GM18526 (cell line): ENCODE results near the gene ZSWIM3.

Source experiments
- POLR2A ChIP-seq: IDR thresholded peaks from 3 replicates; pipeline ENCODE4 v1.6.1; 2011; ENCODE audit not compliant: insufficient read length; ENCODE audit errors: extremely low read depth

The ZSWIM3 gene

DNA sequence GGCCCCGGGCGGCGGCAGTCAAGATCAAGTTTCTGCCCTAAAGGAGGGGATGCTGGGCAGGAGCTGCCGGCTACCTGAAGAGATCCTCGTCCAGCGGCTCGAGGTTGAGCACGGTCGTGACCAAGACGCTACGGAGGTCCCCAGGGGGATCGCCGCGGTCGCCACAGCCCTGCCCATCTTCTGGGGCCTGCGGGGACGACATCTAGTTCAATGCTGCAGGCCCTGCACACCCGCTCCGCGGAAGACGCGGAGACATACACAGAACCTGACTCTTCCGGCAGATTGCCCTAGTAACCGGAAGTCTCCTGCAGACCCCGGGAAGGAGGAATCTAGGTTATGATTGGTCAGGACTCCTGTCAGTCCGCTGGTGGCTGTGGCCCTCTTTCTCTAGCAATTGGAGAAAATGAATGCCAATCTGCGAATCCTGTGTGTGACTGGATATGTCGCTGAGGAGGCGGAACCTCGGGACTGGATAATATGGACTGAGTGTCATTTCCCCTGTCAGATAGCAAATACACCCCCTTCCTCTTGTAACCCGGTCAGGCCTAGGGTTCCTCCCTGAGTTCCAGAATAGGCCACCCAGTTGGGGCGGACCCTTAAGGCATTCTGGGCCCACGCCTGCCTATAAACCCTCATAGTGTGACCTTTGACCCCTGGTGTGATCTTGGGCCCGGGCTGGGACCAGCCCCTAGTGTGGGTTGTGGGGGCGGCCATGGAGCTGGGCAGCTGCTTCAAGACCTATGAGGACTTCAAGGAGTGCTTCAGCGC, at the start of gene ZSWIM3, which contains the start of gene ACOT8:
TSS of gene ZSWIM3 (plus strand) at position 501 of the 768 bp plus-strand sequence. CDS start at position 713, 212 bp downstream.
TSS of gene ACOT8 (minus strand) at position 279 of the 768 bp plus-strand sequence. CDS start at position 202, 77 bp downstream.
- peak; percentile 86 for TF ChIP-seq POLR2A

DNA sequence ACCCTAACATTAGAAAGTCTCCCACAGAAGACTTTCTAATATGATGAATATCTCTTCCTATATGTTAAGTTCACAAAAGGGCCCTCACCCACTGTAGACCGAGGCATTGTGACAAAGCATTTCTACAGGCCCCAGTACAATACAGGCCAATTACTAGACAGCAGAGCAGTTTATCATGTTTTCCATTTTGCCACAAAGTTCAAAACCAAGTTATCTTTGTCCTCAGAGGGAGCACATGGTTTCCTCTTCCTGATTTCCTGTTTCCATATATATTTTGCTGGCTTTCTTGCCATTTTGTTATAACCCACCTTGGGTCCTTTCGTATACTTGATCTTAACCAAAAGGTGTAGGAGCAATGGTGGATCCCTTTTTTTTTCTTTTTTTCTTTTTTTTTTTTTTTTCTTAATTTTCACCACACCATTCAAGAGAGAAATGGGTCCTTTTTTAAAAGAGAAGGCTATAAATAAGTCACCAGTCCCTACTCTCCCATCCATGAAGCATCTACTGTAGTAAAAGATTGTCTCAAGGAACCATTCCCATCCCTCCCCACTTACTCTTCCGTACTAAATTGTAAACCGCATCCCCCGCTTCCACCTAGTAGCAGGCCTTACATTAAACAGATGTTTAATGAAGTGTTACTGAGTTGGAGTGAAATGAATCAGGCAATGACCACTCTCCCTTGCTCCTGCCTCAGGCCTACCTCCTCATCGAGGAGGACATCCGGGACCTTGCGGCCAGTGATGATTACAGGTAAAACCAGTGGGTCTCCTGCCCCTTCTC, 47.0 kb upstream of the ZSWIM3 start:
- no peak for TF ChIP-seq POLR2A

DNA sequence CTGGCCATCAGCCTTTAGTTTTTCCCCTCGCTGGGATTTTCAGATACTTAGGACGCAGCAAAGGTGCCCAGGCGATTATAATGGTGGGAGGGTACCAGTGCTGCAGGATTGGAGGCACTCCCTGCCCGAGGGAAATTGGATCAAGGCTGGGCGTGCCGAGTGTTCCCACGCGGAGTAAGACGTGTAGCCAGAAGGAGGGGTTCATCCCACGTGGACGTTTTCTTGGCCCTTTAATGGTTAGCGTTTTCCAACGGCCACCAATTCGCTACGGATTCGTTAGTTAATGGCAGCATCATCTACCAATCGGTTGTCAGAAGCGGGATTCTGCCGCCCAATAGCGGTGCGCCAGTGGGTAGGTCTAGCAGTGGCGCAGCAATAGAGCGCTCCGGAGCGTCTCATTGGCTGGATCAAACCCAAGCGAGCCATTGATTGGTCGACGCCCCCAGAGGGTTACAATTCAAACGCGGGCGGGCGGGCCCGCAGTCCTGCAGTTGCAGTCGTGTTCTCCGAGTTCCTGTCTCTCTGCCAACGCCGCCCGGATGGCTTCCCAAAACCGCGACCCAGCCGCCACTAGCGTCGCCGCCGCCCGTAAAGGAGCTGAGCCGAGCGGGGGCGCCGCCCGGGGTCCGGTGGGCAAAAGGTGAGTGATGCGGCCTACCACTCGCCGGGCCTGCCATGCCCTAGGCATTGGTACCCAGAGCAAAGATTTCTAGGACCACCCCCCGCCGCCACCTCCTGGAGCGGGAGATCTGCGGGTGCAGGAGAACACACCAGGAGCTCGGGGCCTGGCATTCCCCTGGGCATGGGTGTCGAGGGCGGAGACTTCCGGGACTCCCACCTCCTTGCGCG, 45.0 kb upstream of the ZSWIM3 start, which contains the start of gene UBE2C:
TSS of gene UBE2C (plus strand) at position 488 of the 849 bp plus-strand sequence. CDS start at position 540, 52 bp downstream.
- TF ChIP-seq POLR2A, result peak; percentile 73

DNA sequence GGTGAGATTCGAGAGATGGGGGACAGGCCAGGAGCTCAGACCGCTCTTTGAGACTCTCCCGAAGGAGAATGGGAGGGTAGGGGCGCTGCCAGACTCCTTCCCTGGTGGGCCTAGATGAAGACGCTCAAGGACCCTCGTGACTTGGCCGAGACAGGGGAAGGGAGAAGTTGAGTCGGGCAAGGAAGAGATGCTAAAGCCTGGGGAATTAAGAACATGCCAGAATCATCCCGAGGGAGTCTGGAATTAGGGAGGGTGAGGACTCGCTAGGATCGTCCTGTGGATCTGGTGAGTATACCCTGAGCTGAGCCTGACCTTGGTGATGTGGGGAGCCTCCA, 44.4 kb upstream of the ZSWIM3 start:
- no peak for TF ChIP-seq POLR2A

DNA sequence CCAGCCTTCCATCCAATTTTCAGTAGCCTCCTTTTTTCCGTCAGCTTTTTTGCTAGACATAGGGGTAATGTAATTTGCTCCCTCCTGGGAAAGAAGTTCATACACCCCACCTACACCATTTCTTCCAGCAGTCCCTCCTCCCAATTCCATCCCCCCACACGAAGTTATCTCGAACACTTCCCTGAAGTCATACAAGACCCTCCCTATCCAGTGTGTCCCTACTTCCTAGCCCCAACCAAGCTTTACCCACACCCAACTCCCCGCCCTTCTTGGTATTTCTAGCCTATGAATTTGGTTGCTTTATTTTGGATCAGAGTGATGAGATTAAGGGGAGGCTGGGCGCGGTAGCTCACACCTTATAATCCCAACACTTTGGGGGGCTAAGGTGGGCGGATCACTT, 43.9 kb upstream of the ZSWIM3 start:
- no peak for TF ChIP-seq POLR2A

DNA sequence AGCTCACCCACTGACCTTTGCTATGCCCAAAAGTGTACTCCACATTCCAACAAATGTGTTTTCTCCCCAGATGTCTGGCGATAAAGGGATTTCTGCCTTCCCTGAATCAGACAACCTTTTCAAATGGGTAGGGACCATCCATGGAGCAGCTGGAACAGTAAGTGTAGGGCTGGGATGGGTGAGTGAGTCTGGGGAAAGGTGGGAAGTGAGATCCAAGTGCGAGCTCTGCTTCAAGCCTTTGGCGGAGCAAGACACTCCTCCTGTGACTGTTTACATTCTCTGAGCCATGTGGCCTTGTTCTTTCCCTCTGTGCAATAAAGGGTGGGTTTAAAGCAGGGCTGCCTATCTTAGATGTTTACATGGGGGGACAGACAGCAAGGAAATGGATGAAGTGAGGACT, 43.1 kb upstream of the ZSWIM3 start:
- no peak for TF ChIP-seq POLR2A

DNA sequence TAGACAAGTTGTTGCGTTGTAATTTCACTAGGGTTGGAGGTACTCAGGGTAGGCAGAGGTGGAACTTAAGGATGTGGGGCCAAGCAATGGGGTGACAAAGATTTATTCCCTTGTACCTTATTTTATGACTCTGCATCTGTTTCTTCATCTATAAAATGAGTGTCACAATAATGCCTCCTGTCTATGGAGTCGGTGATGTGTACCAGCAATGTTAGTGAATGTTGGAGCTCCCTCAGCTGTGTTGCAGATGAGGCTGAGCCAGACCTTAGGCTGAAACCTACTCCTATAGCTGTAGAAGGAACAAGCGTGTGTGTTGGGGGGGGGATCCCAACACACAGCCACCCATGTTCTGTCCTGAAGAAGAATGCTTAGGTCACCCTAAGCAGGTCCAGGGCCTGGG, 40.5 kb upstream of the ZSWIM3 start:
- no peak for TF ChIP-seq POLR2A

DNA sequence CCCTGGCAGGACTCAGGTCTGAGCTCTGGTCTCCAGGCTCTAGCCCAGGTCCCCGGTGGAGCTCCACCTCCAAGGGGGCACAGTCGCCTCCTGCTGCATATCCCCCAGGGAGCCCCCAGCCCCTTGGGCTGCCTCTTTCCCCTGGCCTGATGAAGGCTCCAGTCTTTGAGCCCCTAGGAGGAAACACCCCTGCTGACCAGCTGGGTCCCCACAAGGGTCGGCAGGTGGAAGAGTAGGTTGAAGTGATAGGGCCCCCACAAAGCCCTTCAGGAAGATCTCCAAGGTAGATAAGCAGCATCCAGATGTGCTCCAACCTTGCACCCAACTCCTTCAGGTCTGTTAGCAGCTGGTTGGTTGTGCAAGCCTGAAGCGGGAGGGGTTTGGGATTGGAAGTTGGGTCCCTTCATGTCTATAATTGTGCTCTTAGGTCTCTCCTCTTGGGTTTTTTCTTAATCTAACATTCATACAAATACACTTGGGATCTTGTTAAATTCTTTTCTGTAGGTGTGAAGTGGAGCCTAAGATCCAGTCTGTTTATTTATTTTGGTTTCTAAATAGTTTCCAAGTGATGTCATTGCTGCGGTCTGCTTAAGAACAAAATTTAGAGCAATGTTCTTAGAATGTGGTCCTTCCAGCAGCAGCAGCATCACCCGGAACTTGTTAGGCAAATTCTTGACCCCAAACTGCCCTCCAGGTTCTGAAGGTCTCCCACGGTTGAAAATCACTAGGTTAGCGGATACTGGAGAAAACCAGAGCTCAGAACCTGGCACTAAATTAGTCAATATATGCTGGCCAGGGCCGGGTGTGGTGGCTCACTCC, 39.8 kb upstream of the ZSWIM3 start:
- no peak for TF ChIP-seq POLR2A

DNA sequence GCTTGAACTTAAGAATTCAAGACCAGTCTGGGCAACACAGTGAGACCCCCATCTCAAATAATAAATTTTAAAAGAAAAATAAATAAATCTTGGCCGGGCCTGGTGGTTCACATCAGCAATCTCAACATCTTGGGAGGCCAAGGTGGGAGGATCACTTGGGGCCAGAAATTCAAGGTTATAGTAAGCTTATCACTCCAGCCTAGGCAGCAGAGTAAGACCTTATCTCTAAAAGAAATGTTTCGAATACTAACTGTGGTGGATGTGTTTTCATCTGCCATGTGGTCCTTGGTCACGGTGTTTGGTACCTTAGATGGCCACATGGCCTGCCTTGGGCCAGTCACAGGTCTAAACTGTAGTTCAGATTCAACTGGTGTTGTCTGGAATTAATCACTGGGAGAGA, 39.2 kb upstream of the ZSWIM3 start:
- no peak for TF ChIP-seq POLR2A

DNA sequence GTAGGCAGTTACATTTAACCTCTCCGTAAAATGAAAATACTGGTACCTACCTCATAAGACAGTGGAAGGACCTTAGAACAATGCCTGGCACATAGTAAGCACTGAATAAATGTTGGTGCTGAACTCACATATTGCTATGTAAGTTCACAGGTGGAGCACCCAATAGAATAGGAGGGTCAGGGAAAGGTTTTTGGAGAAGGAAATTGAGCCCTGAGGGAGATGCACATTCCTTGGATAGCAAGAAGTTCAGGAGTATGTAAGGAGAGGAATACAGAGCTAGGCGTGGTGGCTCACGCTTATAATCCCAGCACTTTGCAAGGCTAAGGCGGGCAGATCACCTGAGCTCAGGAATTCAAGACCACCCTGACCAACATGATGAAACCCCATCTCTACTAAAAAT, 37.9 kb upstream of the ZSWIM3 start:
- no peak for TF ChIP-seq POLR2A

DNA sequence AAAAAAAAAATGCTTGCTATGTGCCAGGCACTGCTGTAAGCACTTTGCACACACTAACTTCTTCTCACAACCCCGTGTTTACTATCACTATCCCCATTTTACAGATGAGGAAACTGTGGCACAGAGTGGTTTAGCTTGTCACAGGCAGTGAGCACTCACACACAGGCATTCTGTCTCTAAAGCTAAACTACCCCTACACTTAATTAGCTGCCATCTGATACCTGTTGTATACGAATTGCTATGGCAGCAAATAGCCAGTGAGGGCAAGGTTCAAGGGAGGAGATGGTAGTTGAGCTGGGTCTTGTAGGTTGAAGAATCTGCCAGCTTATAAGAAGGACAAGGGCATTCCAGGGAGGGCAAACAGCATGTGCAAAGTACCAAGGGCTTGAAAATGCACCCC, 35.5 kb upstream of the ZSWIM3 start:
- TF ChIP-seq POLR2A, result no peak

DNA sequence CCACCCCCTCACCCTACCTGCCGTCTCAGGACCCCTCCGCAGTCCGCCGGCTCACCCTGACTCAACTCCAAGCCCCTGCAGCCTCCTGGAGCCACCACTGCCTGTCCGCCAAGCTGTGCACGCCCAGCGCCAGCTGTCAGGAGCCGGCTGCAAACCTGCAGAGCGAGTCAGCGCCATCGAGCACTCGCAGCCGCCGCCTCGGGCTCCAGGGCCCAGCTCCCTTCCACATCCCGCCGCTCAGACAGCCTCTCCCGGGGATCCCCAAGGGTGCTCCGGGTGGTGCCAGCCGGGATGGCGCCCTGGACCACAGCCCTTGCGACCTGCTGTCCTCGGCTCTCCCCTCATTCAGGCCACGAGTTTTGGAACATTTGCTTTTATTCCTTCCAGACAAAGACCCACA, 34.6 kb upstream of the ZSWIM3 start:
- no peak for TF ChIP-seq POLR2A

DNA sequence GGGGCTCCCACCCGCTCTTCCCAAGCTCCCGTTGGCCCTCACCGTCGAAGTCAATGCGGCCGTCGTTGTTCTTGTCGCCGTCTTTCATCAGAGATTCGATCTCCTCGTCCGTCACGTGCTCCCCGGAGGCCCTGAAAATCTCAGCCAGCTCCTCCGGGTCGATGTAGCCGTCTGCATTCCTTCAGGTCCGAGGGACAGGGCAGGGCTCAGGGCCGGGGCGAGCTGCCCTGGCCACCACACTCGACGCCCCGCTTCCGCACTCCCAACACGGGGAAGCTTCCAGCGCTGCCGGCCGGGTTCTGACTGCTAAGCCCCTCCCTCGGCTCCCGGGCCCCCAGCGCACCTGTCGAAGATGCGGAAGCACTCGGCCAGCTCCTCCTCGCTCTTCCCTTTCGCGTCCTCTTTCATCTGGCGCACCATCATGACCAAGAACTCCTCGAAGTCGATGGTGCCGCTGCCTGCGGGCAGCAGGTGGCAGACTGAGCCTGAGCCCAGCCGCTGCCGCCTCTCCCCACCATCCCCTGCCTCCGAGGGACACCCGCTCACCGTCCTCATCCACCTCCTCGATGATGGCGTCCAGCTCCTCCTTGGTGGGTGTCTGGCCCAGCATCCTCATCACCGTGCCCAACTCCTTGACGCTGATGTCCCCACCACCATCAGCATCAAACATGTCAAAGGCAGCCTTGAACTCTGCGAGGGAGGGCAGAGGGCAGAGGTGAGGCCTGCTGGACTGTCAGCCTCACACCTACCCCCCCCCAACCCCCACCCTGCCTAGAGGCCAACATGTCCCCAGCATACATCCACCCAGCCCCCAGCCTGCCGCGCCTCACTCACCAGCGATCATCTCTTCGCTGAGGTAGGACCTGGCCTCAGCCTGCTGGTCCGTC, 33.2 kb upstream of the ZSWIM3 start:
- TF ChIP-seq POLR2A, result no peak

DNA sequence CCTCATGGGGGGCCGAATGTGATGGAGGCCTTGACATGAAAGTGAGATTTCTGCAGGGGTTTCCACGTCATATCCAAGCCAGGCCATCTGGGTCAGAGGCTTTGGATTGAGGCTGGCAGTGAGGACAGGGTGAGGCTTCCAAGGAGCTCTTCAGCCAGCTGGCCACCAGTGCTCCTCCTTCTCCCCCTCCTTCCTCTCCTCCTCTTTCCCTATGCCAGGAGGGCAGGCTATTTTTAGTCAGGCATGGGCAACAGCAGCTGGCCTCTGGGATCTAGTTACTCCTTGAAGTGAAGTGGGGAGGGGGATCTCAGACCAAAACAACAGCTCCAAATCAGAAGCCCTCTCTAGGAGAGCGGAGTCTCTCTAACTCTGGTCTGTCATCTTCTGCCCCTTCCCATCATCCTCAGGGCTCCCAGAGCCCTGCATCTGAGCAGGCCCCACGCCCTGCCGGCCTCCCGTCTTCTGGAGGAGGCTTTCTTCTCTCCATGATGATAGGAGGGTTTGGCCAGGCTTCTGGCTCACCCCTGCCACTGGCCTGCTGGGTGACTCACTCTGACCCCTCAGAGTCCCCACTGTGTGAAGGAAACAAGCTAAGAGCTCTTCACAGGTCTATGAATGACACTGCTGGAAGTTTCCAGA, 30.9 kb upstream of the ZSWIM3 start:
- no peak for TF ChIP-seq POLR2A
